ENCODE measurements around the gene EIF4G3.

EIF4G3 gene

GRCh38 chr1:21115098-21115760 lies 61.5 kb downstream of the EIF4G3 start:
- 100% methylated on average over 1 of the region's 2 CpGs for WGBS (ENCODE audit: insufficient coverage)
- Histone ChIP-seq H3K4me1 (ENCODE audit: control extremely low read depth in 1 of 4, control insufficient read depth in 4 of 4, insufficient read depth in 4 of 4, low read length in 3 of 4) (peaks cover 6 to 22% (median 14%) of the 10 kb centered on the region in 4 experiments), H3K36me3 (ENCODE audit: control insufficient read depth in 4 of 4, insufficient read depth in 4 of 4, low read length in 3 of 4) (peaks cover 0 to 3% (median 1%) of the 10 kb centered on the region in 4 experiments), H3K27ac (ENCODE audit: insufficient read depth in 1 of 2, low read depth in 1 of 2, low read length in 2 of 2, poor library complexity in 1 of 2, severe bottlenecking in 2 of 2) (no peak overlapping the region), H3K9me3 (ENCODE audit: control extremely low read depth in 1 of 5, control insufficient read depth in 4 of 5, insufficient read depth in 2 of 5, low read depth in 1 of 5, low read length in 4 of 5) (no peaks in the 10 kb centered on the region), H3K27me3 (replicated peaks in 2 of 5; ENCODE audit: control insufficient read depth in 4 of 5, insufficient read depth in 5 of 5, low read length in 4 of 5) (no peaks in the 10 kb centered on the region), H3K4me3 (ENCODE audit: control insufficient read depth in 1 of 7, extremely low read depth in 1 of 7, insufficient read depth in 4 of 7, low read depth in 2 of 7, low read length in 6 of 7) (no peak overlapping the region)
- DNase-seq, result peak in 1 of 3 donors; percentile 23
- ChIA-PET POLR2A (no interaction called here), CTCF (interaction anchor here (1.2 to 3.0 kb wide), 3 partner anchors 8 to 80 kb away, joined by 3 to 8 read pairs (median 4); no protein-coding TSS in a partner anchor)

DNA sequence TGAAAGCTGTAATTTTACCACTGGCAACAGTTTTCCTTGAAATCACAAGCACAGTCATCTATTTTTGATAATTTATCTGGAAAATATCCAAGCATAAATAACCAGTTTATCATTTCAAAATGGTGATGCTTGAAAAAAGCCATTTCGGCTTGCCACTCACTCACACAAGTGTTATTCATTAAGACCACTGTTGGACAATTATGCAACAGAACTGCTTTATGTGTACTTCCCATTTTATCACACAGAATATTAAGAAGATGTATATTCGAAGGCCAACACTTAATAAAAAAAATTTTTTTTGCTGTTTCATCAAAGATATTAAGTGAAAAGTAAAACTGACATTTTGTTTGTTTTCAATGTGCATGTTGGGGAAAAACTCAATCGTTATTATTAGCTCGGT lies 62.3 kb downstream of the EIF4G3 start:
- Histone ChIP-seq H3K4me1 (ENCODE audit: control extremely low read depth in 1 of 4, control insufficient read depth in 4 of 4, insufficient read depth in 4 of 4, low read length in 3 of 4) (peaks cover 6 to 22% (median 14%) of the 10 kb centered on the region in 4 experiments), H3K9me3 (ENCODE audit: control extremely low read depth in 1 of 5, control insufficient read depth in 4 of 5, insufficient read depth in 2 of 5, low read depth in 1 of 5, low read length in 4 of 5) (no peaks in the 10 kb centered on the region), H3K27me3 (replicated peaks in 2 of 5; ENCODE audit: control insufficient read depth in 4 of 5, insufficient read depth in 5 of 5, low read length in 4 of 5) (no peaks in the 10 kb centered on the region), H3K4me3 (ENCODE audit: control insufficient read depth in 1 of 7, extremely low read depth in 1 of 7, insufficient read depth in 4 of 7, low read depth in 2 of 7, low read length in 6 of 7) (no peak overlapping the region), H3K36me3 (ENCODE audit: control insufficient read depth in 4 of 4, insufficient read depth in 4 of 4, low read length in 3 of 4) (peaks cover 0 to 6% (median 2%) of the 10 kb centered on the region in 4 experiments), H3K27ac (ENCODE audit: insufficient read depth in 1 of 2, low read depth in 1 of 2, low read length in 2 of 2, poor library complexity in 1 of 2, severe bottlenecking in 2 of 2) (no peak overlapping the region)
- CTCF ChIA-PET, result interaction anchor here (0.5 to 3.0 kb wide), 3 partner anchors 13 to 81 kb away, joined by 4 to 8 read pairs (median 4); no protein-coding TSS in a partner anchor
- peak in 1 of 3 donors; percentile 27 for DNase-seq
- WGBS (ENCODE audit: insufficient coverage), result 86% methylated on average over 2 of the region's 4 CpGs
- POLR2A ChIA-PET, result no interaction called here

GRCh38 chr1:21110163-21110562 lies 66.5 kb downstream of the EIF4G3 start:
- Histone ChIP-seq H3K27me3 (replicated peaks in 2 of 5; ENCODE audit: control insufficient read depth in 4 of 5, insufficient read depth in 5 of 5, low read length in 4 of 5) (no peaks in the 10 kb centered on the region), H3K36me3 (ENCODE audit: control insufficient read depth in 4 of 4, insufficient read depth in 4 of 4, low read length in 3 of 4) (peaks cover 0 to 9% (median 5%) of the 10 kb centered on the region in 4 experiments), H3K4me1 (ENCODE audit: control extremely low read depth in 1 of 4, control insufficient read depth in 4 of 4, insufficient read depth in 4 of 4, low read length in 3 of 4) (peaks cover 0 to 9% (median 3%) of the 10 kb centered on the region in 4 experiments), H3K27ac (ENCODE audit: insufficient read depth in 1 of 2, low read depth in 1 of 2, low read length in 2 of 2, poor library complexity in 1 of 2, severe bottlenecking in 2 of 2) (no peak overlapping the region), H3K9me3 (ENCODE audit: control extremely low read depth in 1 of 5, control insufficient read depth in 4 of 5, insufficient read depth in 2 of 5, low read depth in 1 of 5, low read length in 4 of 5) (no peaks in the 10 kb centered on the region), H3K4me3 (ENCODE audit: control insufficient read depth in 1 of 7, extremely low read depth in 1 of 7, insufficient read depth in 4 of 7, low read depth in 2 of 7, low read length in 6 of 7) (no peak overlapping the region)
- POLR2A ChIA-PET, result interaction anchor here (1.1 kb wide), 1 partner anchor 8 kb away, joined by 4 read pairs; no protein-coding TSS in a partner anchor
- CTCF ChIA-PET, result interaction anchor here (1.2 to 1.3 kb wide), 2 partner anchors 9 to 31 kb away, joined by 3 to 4 read pairs; no protein-coding TSS in a partner anchor
- WGBS (ENCODE audit: insufficient coverage), result 95% methylated on average over 7 of the region's 11 CpGs
- no peak for DNase-seq

- no peak for DNase-seq
- Histone ChIP-seq H3K27ac (ENCODE audit: insufficient read depth in 1 of 2, low read depth in 1 of 2, low read length in 2 of 2, poor library complexity in 1 of 2, severe bottlenecking in 2 of 2) (no peak overlapping the region), H3K9me3 (ENCODE audit: control extremely low read depth in 1 of 5, control insufficient read depth in 4 of 5, insufficient read depth in 2 of 5, low read depth in 1 of 5, low read length in 4 of 5) (no peaks in the 10 kb centered on the region), H3K4me3 (ENCODE audit: control insufficient read depth in 1 of 7, extremely low read depth in 1 of 7, insufficient read depth in 4 of 7, low read depth in 2 of 7, low read length in 6 of 7) (no peak overlapping the region), H3K27me3 (replicated peaks in 2 of 5; ENCODE audit: control insufficient read depth in 4 of 5, insufficient read depth in 5 of 5, low read length in 4 of 5) (no peaks in the 10 kb centered on the region), H3K4me1 (ENCODE audit: control extremely low read depth in 1 of 4, control insufficient read depth in 4 of 4, insufficient read depth in 4 of 4, low read length in 3 of 4) (peaks cover 0 to 2% (median 0%) of the 10 kb centered on the region in 4 experiments), H3K36me3 (ENCODE audit: control insufficient read depth in 4 of 4, insufficient read depth in 4 of 4, low read length in 3 of 4) (peaks cover 0 to 12% (median 9%) of the 10 kb centered on the region in 4 experiments)
- ChIA-PET CTCF (interaction anchor here (1.0 to 1.4 kb wide), 3 partner anchors 9 to 11 kb away, joined by 3 to 4 read pairs (median 3); no protein-coding TSS in a partner anchor), POLR2A (no interaction called here)
- 100% methylated on average over 1 of the region's 2 CpGs for WGBS (ENCODE audit: insufficient coverage)
These were observed 70.0 kb downstream of the EIF4G3 start for GRCh38 chr1:21106709-21107108.

DNA sequence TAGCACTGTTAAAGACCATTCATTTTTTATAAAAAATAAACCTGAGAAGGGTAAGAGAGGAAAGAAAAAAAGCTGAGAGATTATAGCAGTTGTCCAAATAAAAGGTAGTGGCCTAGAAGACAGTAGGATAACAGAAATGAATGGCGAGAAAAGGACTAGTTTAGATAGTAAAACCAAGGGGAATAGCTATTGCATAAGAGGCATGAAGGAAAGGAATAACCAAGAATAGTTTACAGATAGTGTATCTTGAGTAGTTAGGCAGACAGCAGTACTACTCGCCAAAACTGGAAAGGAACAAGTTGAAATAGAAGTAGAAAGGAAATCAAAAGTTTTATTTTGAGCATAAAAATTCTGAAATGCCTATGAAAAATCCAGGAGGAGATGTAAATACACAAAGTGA lies 70.5 kb downstream of the EIF4G3 start:
- ChIA-PET CTCF (interaction anchor here (0.8 to 1.4 kb wide), 2 partner anchors 10 to 124 kb away, joined by 3 read pairs; no protein-coding TSS in a partner anchor), POLR2A (no interaction called here)
- H3K27ac ChIP-seq (ENCODE audit: insufficient read depth in 1 of 2, low read depth in 1 of 2, low read length in 2 of 2, poor library complexity in 1 of 2, severe bottlenecking in 2 of 2), result no peak overlapping the region
- no peak for DNase-seq
- H3K36me3 ChIP-seq (ENCODE audit: control insufficient read depth in 4 of 4, insufficient read depth in 4 of 4, low read length in 3 of 4), result peaks cover 0 to 12% (median 8%) of the 10 kb centered on the region in 4 experiments
- H3K27me3 ChIP-seq (replicated peaks in 2 of 5; ENCODE audit: control insufficient read depth in 4 of 5, insufficient read depth in 5 of 5, low read length in 4 of 5), result no peaks in the 10 kb centered on the region
- peaks cover 0 to 1% (median under 1%) of the 10 kb centered on the region in 4 experiments for H3K4me1 ChIP-seq (ENCODE audit: control extremely low read depth in 1 of 4, control insufficient read depth in 4 of 4, insufficient read depth in 4 of 4, low read length in 3 of 4)
- H3K9me3 ChIP-seq (ENCODE audit: control extremely low read depth in 1 of 5, control insufficient read depth in 4 of 5, insufficient read depth in 2 of 5, low read depth in 1 of 5, low read length in 4 of 5), result no peaks in the 10 kb centered on the region
- no peak overlapping the region for H3K4me3 ChIP-seq (ENCODE audit: control insufficient read depth in 1 of 7, extremely low read depth in 1 of 7, insufficient read depth in 4 of 7, low read depth in 2 of 7, low read length in 6 of 7)
- WGBS (ENCODE audit: insufficient coverage), result 95% methylated on average over 2 of the region's 2 CpGs

GRCh38 chr1:21105807-21106206 lies 70.9 kb downstream of the EIF4G3 start:
- H3K27me3 ChIP-seq (replicated peaks in 2 of 5; ENCODE audit: control insufficient read depth in 4 of 5, insufficient read depth in 5 of 5, low read length in 4 of 5), result no peaks in the 10 kb centered on the region
- peaks cover 0 to 5% (median 5%) of the 10 kb centered on the region in 4 experiments for H3K4me1 ChIP-seq (ENCODE audit: control extremely low read depth in 1 of 4, control insufficient read depth in 4 of 4, insufficient read depth in 4 of 4, low read length in 3 of 4)
- WGBS (ENCODE audit: insufficient coverage), result 93% methylated on average over 2 of the region's 4 CpGs
- DNase-seq, result no peak
- POLR2A ChIA-PET, result no interaction called here
- no peaks in the 10 kb centered on the region for H3K9me3 ChIP-seq (ENCODE audit: control extremely low read depth in 1 of 5, control insufficient read depth in 4 of 5, insufficient read depth in 2 of 5, low read depth in 1 of 5, low read length in 4 of 5)
- H3K36me3 ChIP-seq (ENCODE audit: control insufficient read depth in 4 of 4, insufficient read depth in 4 of 4, low read length in 3 of 4), result peaks cover 0 to 12% (median 7%) of the 10 kb centered on the region in 4 experiments
- CTCF ChIA-PET, result interaction anchor here (0.6 to 1.4 kb wide), 4 partner anchors 11 to 197 kb away, joined by 3 read pairs; no protein-coding TSS in a partner anchor
- no peak overlapping the region for H3K4me3 ChIP-seq (ENCODE audit: control insufficient read depth in 1 of 7, extremely low read depth in 1 of 7, insufficient read depth in 4 of 7, low read depth in 2 of 7, low read length in 6 of 7)
- H3K27ac ChIP-seq (ENCODE audit: insufficient read depth in 1 of 2, low read depth in 1 of 2, low read length in 2 of 2, poor library complexity in 1 of 2, severe bottlenecking in 2 of 2), result no peak overlapping the region

DNA sequence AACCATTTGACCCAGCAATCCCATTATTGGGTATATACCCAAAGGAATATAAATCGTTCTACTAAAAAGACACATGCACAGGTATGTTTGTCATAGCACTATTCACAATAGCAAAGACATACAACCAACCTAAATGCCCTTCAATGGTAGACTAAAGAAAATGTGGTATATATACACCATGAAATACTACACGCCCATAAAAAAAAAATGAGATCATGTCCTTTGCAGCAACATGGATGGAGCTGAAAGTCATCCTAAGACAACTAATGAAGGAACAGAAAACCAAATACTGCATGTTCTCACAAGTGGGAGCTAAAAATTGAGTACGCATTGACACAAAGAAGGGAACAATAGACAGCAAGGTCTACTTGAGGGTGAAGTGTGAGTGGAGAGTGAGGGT lies 72.0 kb downstream of the EIF4G3 start:
- no peaks in the 10 kb centered on the region for H3K27me3 ChIP-seq (replicated peaks in 2 of 5; ENCODE audit: control insufficient read depth in 4 of 5, insufficient read depth in 5 of 5, low read length in 4 of 5)
- peaks cover 0 to 12% (median 5%) of the 10 kb centered on the region in 4 experiments for H3K36me3 ChIP-seq (ENCODE audit: control insufficient read depth in 4 of 4, insufficient read depth in 4 of 4, low read length in 3 of 4)
- H3K27ac ChIP-seq (ENCODE audit: insufficient read depth in 1 of 2, low read depth in 1 of 2, low read length in 2 of 2, poor library complexity in 1 of 2, severe bottlenecking in 2 of 2), result no peak overlapping the region
- DNase-seq, result no peak
- ChIA-PET CTCF (interaction anchor here (0.6 kb wide), 1 partner anchor 13 kb away, joined by 4 read pairs; no protein-coding TSS in a partner anchor), POLR2A (no interaction called here)
- no peak overlapping the region for H3K4me3 ChIP-seq (ENCODE audit: control insufficient read depth in 1 of 7, extremely low read depth in 1 of 7, insufficient read depth in 4 of 7, low read depth in 2 of 7, low read length in 6 of 7)
- H3K4me1 ChIP-seq (ENCODE audit: control extremely low read depth in 1 of 4, control insufficient read depth in 4 of 4, insufficient read depth in 4 of 4, low read length in 3 of 4), result peaks cover 5 to 16% (median 13%) of the 10 kb centered on the region in 4 experiments
- no CpG with 5 or more reads among the region's 3 CpGs for WGBS (ENCODE audit: insufficient coverage)
- H3K9me3 ChIP-seq (ENCODE audit: control extremely low read depth in 1 of 5, control insufficient read depth in 4 of 5, insufficient read depth in 2 of 5, low read depth in 1 of 5, low read length in 4 of 5), result no peaks in the 10 kb centered on the region
